Left lung (tissue), 10 donors: ENCODE data around the gene DIPK1C. TPM values are rescaled to one million over a fixed set of nuclear protein-coding genes. Genes with fewer than 3 reads are reported as not detected.

Source experiments
- ATAC-seq: fragments of 200-7000 bp; cut with Tn5 transposase; one replicate; pipeline ENCODE4 v1.9.1; 2020; ENCODE audit warnings: moderate library complexity
- DNase-seq, 4 donors: peaks; one replicate each; pipeline ENCODE4 v3.0.0-alpha.2; 2013 to 2020
- H3K27ac ChIP-seq, 2 donors: fragments of 200-600 bp; sonication (generic) in 1 of 2; one replicate each; pipeline versions ENCODE4 v1.5.0 to v1.8.0; 2020 to 2021
- H3K27me3 ChIP-seq, 2 donors: fragments of 200-600 bp; sonication (generic) in 1 of 2; one replicate each; pipeline versions ENCODE4 v1.5.0 to v1.8.0; 2020 to 2021
- H3K36me3 ChIP-seq, 2 donors: fragments of 200-600 bp; sonication (generic) in 1 of 2; one replicate each; pipeline versions ENCODE4 v1.5.0 to v1.8.0; 2020 to 2021
- H3K4me1 ChIP-seq, 2 donors: fragments of 200-600 bp; one replicate each; pipeline ENCODE4 v1.8.0; 2021
- H3K4me3 ChIP-seq, 2 donors: fragments of 200-600 bp; sonication (generic) in 1 of 2; one replicate each; pipeline versions ENCODE4 v1.5.0 to v1.8.0; 2020 to 2021; ENCODE audit warnings: mild to moderate bottlenecking in 1 of 2
- H3K9me3 ChIP-seq, 2 donors: fragments of 200-600 bp; sonication (generic) in 1 of 2; one replicate each; pipeline versions ENCODE4 v1.5.0 to v1.8.0; 2020 to 2021
- intact Hi-C, 2 donors: fragments of 100-400 bp; cut with DNase I; formaldehyde crosslinking; loops; one replicate each; pipeline versions ENCODE4 v1.11.2 to v1.14.2; 2022
- polyA plus RNA-seq, 6 donors: library from polyadenylated mRNA; unstranded; fragments of 120-200 nt; gene quantifications; one replicate each; pipeline ENCODE4 v1.2.1, GENCODE V29; 2013; ENCODE audit not compliant: insufficient read length in 6 of 6
- total RNA-seq, 2 donors: library from RNA; stranded (reverse); fragmentation: NEBNext Ultra II Directional; extraction: Animal tissue kit (Norgen Biotek cat#: 25700); gene quantifications; one replicate each; pipeline ENCODE4 v1.2.1, GENCODE V29; 2021
- TF ChIP-seq, protein P1 (sequence below), 2 donors: fragments of 200-600 bp; sonication (generic) in 1 of 2; IDR thresholded peaks; one replicate each; pipeline versions ENCODE4 v1.5.0 to v1.8.0; 2021; ENCODE audit warnings: antibody characterized with exemption in 2 of 2
- donor health status: DM: no; HTN: yes; CAD: no.
- donor health status: DM: no; HTN: no; CAD: no.

Gene DIPK1C
- total and polyA plus RNA-seq, 8 donors, result 0.09 to 0.31 (median 0.21) TPM; not detected in 3

DNA sequence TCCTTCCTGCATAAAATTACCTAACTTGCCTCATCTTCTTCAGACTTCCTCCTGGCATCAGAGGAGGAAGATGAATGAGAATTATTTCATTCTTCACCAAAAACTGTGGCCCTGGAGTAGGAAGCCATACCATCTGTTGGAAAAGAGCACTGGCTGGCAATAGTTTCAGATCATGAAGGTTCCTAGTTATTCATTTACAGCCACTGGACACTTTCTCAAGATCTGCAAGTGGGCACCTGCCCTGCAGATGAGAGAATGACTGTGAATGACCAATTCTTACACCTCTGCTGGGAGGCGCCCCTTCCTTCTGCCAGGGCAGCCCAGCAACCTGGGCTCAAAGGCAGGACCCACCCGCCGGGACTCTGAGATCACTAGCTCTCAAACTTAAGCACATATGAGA, 13.0 kb downstream of the DIPK1C start:
- Histone ChIP-seq H3K9me3 (no peaks in the 10 kb centered on the region), H3K27ac (no peak overlapping the region), H3K4me1 (no peaks in the 10 kb centered on the region), H3K36me3 (no peaks in the 10 kb centered on the region), H3K27me3 (peaks cover 0 to 8% of the 10 kb centered on the region in 2 donors), H3K4me3 (no peak overlapping the region)
- ATAC-seq (no peak), DNase-seq (no peak)
- intact Hi-C loops, result no loop called here
- TF ChIP-seq, protein P1, sequence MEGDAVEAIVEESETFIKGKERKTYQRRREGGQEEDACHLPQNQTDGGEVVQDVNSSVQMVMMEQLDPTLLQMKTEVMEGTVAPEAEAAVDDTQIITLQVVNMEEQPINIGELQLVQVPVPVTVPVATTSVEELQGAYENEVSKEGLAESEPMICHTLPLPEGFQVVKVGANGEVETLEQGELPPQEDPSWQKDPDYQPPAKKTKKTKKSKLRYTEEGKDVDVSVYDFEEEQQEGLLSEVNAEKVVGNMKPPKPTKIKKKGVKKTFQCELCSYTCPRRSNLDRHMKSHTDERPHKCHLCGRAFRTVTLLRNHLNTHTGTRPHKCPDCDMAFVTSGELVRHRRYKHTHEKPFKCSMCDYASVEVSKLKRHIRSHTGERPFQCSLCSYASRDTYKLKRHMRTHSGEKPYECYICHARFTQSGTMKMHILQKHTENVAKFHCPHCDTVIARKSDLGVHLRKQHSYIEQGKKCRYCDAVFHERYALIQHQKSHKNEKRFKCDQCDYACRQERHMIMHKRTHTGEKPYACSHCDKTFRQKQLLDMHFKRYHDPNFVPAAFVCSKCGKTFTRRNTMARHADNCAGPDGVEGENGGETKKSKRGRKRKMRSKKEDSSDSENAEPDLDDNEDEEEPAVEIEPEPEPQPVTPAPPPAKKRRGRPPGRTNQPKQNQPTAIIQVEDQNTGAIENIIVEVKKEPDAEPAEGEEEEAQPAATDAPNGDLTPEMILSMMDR (IDR thresholded peaks at IDR 0.05), result no peak

DNA sequence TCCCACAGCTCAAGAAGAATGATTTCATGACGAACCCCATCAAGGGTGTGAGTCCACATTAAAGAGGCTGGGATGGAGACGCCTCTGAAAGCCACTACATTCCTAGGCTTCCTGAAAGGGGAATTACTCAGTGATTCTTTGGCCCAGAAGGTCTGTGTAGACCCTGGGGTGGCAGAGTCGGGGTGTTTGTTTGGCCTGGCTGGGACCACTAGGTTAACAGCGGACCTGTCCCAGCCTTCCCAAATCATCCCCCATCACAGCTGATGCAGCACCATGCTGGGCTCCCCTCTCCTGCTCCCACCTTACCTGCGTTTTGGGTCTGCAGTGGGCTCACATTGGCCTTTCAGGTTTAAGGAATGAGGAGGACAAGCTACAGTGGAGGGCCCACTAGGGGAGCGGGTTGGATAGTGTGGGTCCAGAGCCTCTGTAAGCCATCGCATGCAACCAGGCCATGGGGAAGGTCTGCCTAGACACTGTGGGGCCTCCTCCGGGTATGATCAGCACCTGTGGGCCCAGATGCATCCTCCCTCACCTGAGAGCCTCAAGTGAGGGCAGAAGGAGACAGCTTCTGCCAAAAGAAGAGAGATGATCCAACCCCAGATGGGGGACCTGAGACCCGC, 16.2 kb downstream of the DIPK1C start:
- intact Hi-C loops, result no loop called here
- Histone ChIP-seq H3K4me3 (no peak overlapping the region), H3K9me3 (no peaks in the 10 kb centered on the region), H3K27me3 (peaks cover 0 to 4% of the 10 kb centered on the region in 2 donors), H3K4me1 (no peaks in the 10 kb centered on the region), H3K27ac (no peak overlapping the region), H3K36me3 (no peaks in the 10 kb centered on the region)
- DNase-seq (no peak), ATAC-seq (no peak)
- TF ChIP-seq, protein P1 (IDR thresholded peaks at IDR 0.05), result no peak

DNA sequence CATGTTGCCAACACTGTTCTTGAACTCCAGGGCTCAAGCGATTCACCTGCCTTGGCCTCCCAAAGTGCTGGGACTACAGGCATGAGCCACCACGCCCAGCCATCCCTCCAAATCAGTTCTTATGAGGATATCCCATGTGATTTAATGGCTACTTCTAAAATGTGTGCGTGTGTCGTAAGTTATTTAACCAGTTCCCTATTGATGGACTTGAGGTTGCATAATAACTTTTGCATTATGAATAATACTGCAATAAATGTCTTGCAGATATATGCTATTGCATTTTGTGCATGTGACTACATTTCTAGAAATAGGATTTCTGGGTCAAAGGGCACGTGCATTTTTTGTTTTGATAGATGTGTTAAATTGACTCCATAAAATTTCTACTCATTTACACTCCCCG, 19.0 kb downstream of the DIPK1C start:
- TF ChIP-seq, protein P1 (IDR thresholded peaks at IDR 0.05), result no peak
- DNase-seq (no peak), ATAC-seq (no peak)
- no peaks in the 10 kb centered on the region for H3K9me3 ChIP-seq
- no peak overlapping the region for H3K27ac ChIP-seq
- intact Hi-C loops, result no loop called here
- H3K36me3 ChIP-seq, result no peaks in the 10 kb centered on the region
- H3K27me3 ChIP-seq, result no peaks in the 10 kb centered on the region
- H3K4me1 ChIP-seq, result no peaks in the 10 kb centered on the region
- H3K4me3 ChIP-seq, result no peak overlapping the region

GRCh38 chr18:74436158-74436769, 20.8 kb downstream of the DIPK1C start:
- TF ChIP-seq, protein P1 (IDR thresholded peaks at IDR 0.05), result no peak
- Histone ChIP-seq H3K9me3 (no peaks in the 10 kb centered on the region), H3K27ac (no peak overlapping the region), H3K27me3 (no peaks in the 10 kb centered on the region), H3K4me1 (no peaks in the 10 kb centered on the region), H3K36me3 (no peaks in the 10 kb centered on the region), H3K4me3 (no peak overlapping the region)
- intact Hi-C loops, result no loop called here
- DNase-seq (no peak), ATAC-seq (no peak)

GRCh38 chr18:74435740-74436139, 21.4 kb downstream of the DIPK1C start:
- TF ChIP-seq, protein P1 (IDR thresholded peaks at IDR 0.05), result no peak
- H3K27ac ChIP-seq, result no peak overlapping the region
- intact Hi-C loops, result no loop called here
- no peaks in the 10 kb centered on the region for H3K9me3 ChIP-seq
- H3K27me3 ChIP-seq, result no peaks in the 10 kb centered on the region
- H3K4me3 ChIP-seq, result no peak overlapping the region
- no peak for ATAC-seq
- H3K4me1 ChIP-seq, result no peaks in the 10 kb centered on the region
- DNase-seq, result no peak
- no peaks in the 10 kb centered on the region for H3K36me3 ChIP-seq
